DOHH2 (cell line): ENCODE measurements around the gene CAMK2D.

Experiments
- H3F3A ChIP-seq: fragments of 200-600 bp; sonication (generic), shearing (Covaris generic); 2 replicates; pipeline ENCODE4 v1.6.0; 2016; ENCODE audit warnings: antibody characterized with exemption, mild to moderate bottlenecking; ENCODE audit not compliant: control insufficient read depth, insufficient read depth
- H3K27ac ChIP-seq: fragments of 200-600 bp; sonication (generic); 2 replicates; pipeline ENCODE4 v1.5.1; 2014; ENCODE audit warnings: low read depth, mild to moderate bottlenecking, low read length, moderate library complexity
- H3K27me3 ChIP-seq: fragments of 200-600 bp; sonication (generic); 2 replicates; pipeline ENCODE4 v1.6.1; 2014; ENCODE audit warnings: mild to moderate bottlenecking, low read length, mixed read lengths; ENCODE audit not compliant: control insufficient read depth
- H3K36me3 ChIP-seq: fragments of 200-600 bp; sonication (generic); 2 replicates; pipeline ENCODE4 v1.6.1; 2014; ENCODE audit warnings: mild to moderate bottlenecking, low read length, moderate library complexity, mixed read lengths; ENCODE audit not compliant: control insufficient read depth
- H3K4me1 ChIP-seq: fragments of 200-600 bp; sonication (generic); 2 replicates; pipeline ENCODE4 v1.6.1; 2014; ENCODE audit warnings: mild to moderate bottlenecking, low read length, mixed read lengths; ENCODE audit not compliant: control insufficient read depth
- H3K4me2 ChIP-seq: fragments of 200-600 bp; sonication (generic); 2 replicates; pipeline ENCODE4 v1.6.0; 2014; ENCODE audit warnings: mild to moderate bottlenecking, low read length, moderate library complexity
- H3K4me3 ChIP-seq: fragments of 200-600 bp; sonication (generic); 2 replicates; pipeline ENCODE4 v1.5.1; 2014; ENCODE audit warnings: mild to moderate bottlenecking, low read length, mixed read lengths
- H3K79me2 ChIP-seq: fragments of 200-600 bp; sonication (generic); 2 replicates; pipeline ENCODE4 v1.6.1; 2014; ENCODE audit warnings: mild to moderate bottlenecking, low read length, mixed read lengths; ENCODE audit not compliant: control insufficient read depth
- H3K9me2 ChIP-seq: fragments of 200-600 bp; sonication (generic); replicated peaks from 2 replicates; pipeline ENCODE4 v1.6.1; 2014; ENCODE audit warnings: mild to moderate bottlenecking, low read length, mixed read lengths; ENCODE audit not compliant: control insufficient read depth
- H3K9me3 ChIP-seq: fragments of 200-600 bp; sonication (generic); 2 replicates; pipeline ENCODE4 v1.6.1; 2014; ENCODE audit warnings: antibody characterized with exemption, low read length, mixed read lengths; ENCODE audit not compliant: control insufficient read depth, insufficient read depth
- H4K20me1 ChIP-seq: fragments of 200-600 bp; sonication (generic); 2 replicates; pipeline ENCODE4 v1.6.0; 2014; ENCODE audit warnings: low read depth, mild to moderate bottlenecking, antibody characterized with exemption, low read length, moderate library complexity; ENCODE audit not compliant: control insufficient read depth, insufficient read depth
- EZH2phosphoT487 ChIP-seq: fragments of 200-600 bp; sonication (generic); IDR thresholded peaks from 2 replicates; pipeline ENCODE4 v1.6.1; 2017; ENCODE audit warnings: borderline replicate concordance, mild to moderate bottlenecking, antibody characterized with exemption, low read length, moderate library complexity, mixed read lengths
- TF ChIP-seq, protein P1 (sequence below): fragments of 200-600 bp; sonication (generic); IDR thresholded peaks from one replicate; pipeline ENCODE4 v1.5.1; 2014; ENCODE audit warnings: antibody characterized with exemption, mild to moderate bottlenecking, low read depth, low read length; ENCODE audit not compliant: poor library complexity, severe bottlenecking

CAMK2D gene

DNA sequence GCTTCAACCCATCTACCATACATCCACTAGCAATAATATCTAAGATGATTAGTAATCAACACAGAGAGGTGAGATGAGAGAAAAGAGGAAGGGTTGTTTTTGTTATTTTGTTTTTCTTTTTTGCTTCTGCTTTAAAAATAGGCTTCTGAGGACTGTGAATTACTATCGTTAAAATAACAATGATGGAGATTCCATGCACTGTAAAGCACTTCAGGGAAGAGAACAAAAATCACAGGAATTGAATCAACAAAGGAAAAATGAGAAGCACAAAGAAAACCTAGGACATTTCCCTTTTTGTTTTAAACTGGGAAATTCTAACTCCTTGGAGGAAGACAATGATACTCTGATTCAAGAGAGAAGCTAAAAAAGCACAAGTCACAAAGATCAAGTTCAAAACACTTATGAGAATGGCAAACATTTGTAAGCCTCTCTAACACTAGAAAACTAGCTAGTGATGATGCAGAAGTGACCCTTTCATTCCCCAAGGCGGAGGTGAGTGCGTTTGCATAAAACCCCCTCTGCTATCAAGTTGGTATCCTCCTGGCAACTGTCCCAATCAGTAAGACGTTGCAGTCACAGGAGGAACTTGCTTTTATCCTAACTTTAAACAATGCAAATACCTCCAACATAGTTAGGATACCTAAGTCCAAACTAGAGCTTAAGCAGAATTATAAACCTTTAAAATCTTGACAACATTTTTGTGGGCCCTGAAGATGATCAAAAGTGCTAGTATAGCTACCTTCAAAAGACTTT is 308.5 kb downstream of the CAMK2D start:
- H3K4me3 ChIP-seq = no peak overlapping the region
- no peaks in the 10 kb centered on the region for H3K9me3 ChIP-seq
- no peaks in the 10 kb centered on the region for H3K27me3 ChIP-seq
- no peak overlapping the region for H3K27ac ChIP-seq
- H3K36me3 ChIP-seq = peaks cover 54% of the 10 kb centered on the region
- no peaks in the 10 kb centered on the region for H4K20me1 ChIP-seq
- peaks cover 30% of the 10 kb centered on the region for H3K4me1 ChIP-seq
- peaks cover 3% of the 10 kb centered on the region; the same call in 1 of the 2 replicates for H3F3A ChIP-seq
- no peak overlapping the region for H3K4me2 ChIP-seq
- H3K79me2 ChIP-seq = no peaks in the 10 kb centered on the region
- no peaks in the 10 kb centered on the region for H3K9me2 ChIP-seq
- TF ChIP-seq EZH2phosphoT487 = no peak
- TF ChIP-seq, protein P1, sequence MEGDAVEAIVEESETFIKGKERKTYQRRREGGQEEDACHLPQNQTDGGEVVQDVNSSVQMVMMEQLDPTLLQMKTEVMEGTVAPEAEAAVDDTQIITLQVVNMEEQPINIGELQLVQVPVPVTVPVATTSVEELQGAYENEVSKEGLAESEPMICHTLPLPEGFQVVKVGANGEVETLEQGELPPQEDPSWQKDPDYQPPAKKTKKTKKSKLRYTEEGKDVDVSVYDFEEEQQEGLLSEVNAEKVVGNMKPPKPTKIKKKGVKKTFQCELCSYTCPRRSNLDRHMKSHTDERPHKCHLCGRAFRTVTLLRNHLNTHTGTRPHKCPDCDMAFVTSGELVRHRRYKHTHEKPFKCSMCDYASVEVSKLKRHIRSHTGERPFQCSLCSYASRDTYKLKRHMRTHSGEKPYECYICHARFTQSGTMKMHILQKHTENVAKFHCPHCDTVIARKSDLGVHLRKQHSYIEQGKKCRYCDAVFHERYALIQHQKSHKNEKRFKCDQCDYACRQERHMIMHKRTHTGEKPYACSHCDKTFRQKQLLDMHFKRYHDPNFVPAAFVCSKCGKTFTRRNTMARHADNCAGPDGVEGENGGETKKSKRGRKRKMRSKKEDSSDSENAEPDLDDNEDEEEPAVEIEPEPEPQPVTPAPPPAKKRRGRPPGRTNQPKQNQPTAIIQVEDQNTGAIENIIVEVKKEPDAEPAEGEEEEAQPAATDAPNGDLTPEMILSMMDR = no peak

DNA sequence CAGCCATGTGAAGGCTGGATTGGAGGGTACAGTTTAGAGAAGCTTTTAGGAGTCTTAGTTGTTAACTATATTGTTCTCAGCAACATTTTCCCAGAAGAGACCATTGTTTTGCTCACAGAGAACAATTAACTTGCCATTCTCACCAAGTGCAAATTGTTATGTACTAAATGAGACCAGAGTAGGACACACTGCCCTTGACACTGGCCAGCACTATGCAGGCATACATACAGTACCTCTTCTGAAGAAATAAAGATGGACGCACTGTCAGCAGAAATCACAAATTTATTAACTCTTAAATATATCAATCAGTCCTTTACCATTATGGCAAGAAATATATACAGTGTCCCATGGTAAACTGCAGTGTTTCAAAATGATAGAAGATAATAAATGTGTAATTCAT is 309.4 kb downstream of the CAMK2D start:
- no peak overlapping the region for H3K4me2 ChIP-seq
- peaks cover 30% of the 10 kb centered on the region for H3K4me1 ChIP-seq
- no peak overlapping the region for H3K4me3 ChIP-seq

DNA sequence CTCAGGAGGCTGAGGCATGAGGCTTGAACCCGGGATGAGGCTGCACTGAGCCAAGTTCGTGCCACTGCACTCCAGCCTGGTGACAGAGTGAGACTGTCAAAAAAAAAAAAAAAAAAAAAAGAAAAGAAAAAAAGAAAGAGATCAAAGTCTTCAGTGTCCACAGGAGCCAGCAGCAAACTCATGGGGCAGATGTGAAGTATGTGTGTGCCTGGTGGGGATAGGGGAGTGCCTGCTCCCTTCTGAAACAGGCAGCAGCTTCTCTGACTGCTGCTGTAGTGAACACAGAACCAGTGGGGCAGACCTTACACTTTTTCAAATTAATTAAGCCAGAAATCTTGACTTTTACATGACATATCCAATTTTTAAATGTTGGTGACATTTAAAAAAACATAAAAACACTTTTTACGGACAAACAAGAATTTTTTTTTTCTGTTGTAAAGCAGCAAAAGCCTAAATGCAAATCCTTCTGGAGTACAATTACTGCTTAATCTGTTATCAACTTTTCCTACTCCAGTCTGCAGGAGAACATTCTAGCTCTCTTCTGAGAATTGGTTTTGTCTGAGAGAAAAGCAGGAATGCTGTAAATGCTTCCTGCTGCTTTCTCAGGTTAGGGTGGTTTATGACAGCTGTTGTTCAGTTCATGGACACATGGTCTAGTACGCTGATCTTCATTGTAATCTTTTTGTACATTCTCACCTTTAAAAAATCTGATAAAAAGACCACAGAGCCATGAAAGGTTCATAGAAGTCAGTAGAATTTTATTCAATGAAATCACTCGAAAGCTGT is 311.1 kb downstream of the CAMK2D start:
- peaks cover 28% of the 10 kb centered on the region for H3K4me1 ChIP-seq
- H3K27me3 ChIP-seq = peaks cover 3% of the 10 kb centered on the region; the same call in 1 of the 2 replicates
- no peaks in the 10 kb centered on the region for H4K20me1 ChIP-seq
- TF ChIP-seq EZH2phosphoT487 = no peak
- TF ChIP-seq, protein P1 = no peak
- peaks cover 9% of the 10 kb centered on the region; the same call in 1 of the 2 replicates for H3F3A ChIP-seq
- H3K79me2 ChIP-seq = no peaks in the 10 kb centered on the region
- H3K9me3 ChIP-seq = no peaks in the 10 kb centered on the region
- H3K36me3 ChIP-seq = peaks cover 28% of the 10 kb centered on the region
- no peaks in the 10 kb centered on the region for H3K9me2 ChIP-seq
- H3K4me3 ChIP-seq = no peak overlapping the region
- no peak overlapping the region for H3K4me2 ChIP-seq
- no peak overlapping the region for H3K27ac ChIP-seq

More for the DNA sequence above, 309.4 kb downstream of the CAMK2D start:
- H3K9me3 ChIP-seq = no peaks in the 10 kb centered on the region
- H3K9me2 ChIP-seq = no peaks in the 10 kb centered on the region
- peaks cover 6% of the 10 kb centered on the region; the same call in 1 of the 2 replicates for H3F3A ChIP-seq
- H3K27ac ChIP-seq = no peak overlapping the region
- no peaks in the 10 kb centered on the region for H3K79me2 ChIP-seq
- TF ChIP-seq, protein P1 = no peak
- no peak for TF ChIP-seq EZH2phosphoT487
- no peaks in the 10 kb centered on the region for H4K20me1 ChIP-seq
- no peaks in the 10 kb centered on the region for H3K27me3 ChIP-seq
- H3K36me3 ChIP-seq = peaks cover 45% of the 10 kb centered on the region
